Loucy (cell line): Measurements from ENCODE around the gene CES5A.

ENCODE experiments used
- H2AFZ ChIP-seq: fragments of 200-600 bp; sonication (generic); 2 replicates; pipeline ENCODE4 v1.6.0; 2016; ENCODE audit warnings: antibody characterized with exemption, mild to moderate bottlenecking, low read length, moderate library complexity
- H3F3A ChIP-seq: fragments of 200-600 bp; 2 replicates; pipeline ENCODE4 v1.6.0; 2016; ENCODE audit warnings: antibody characterized with exemption, low read depth, mild to moderate bottlenecking
- H3K27me3 ChIP-seq: fragments of 200-600 bp; sonication (generic); 2 replicates; pipeline ENCODE4 v1.6.1; 2014; ENCODE audit warnings: low read length, mild to moderate bottlenecking; ENCODE audit not compliant: insufficient read depth, poor library complexity, severe bottlenecking
- H3K36me3 ChIP-seq: fragments of 200-600 bp; sonication (generic); 2 replicates; pipeline ENCODE4 v1.6.1; 2016; ENCODE audit warnings: low read length; ENCODE audit not compliant: insufficient read depth
- H3K4me1 ChIP-seq: fragments of 200-600 bp; sonication (generic); 2 replicates; pipeline ENCODE4 v1.5.1; 2014; ENCODE audit warnings: low read length, mild to moderate bottlenecking; ENCODE audit not compliant: insufficient read depth, poor library complexity, severe bottlenecking
- H3K4me2 ChIP-seq: fragments of 200-600 bp; sonication (generic); 2 replicates; pipeline ENCODE4 v1.6.0; 2014; ENCODE audit warnings: antibody characterized with exemption, low read length, low read depth, mild to moderate bottlenecking; ENCODE audit not compliant: poor library complexity, severe bottlenecking
- H3K4me3 ChIP-seq: fragments of 200-600 bp; sonication (generic); 2 replicates; pipeline ENCODE4 v1.5.1; 2014; ENCODE audit warnings: low read length, mild to moderate bottlenecking, mixed read lengths; ENCODE audit not compliant: poor library complexity, severe bottlenecking
- H3K79me2 ChIP-seq: fragments of 200-600 bp; sonication (generic); 2 replicates; pipeline ENCODE4 v1.6.1; 2014; ENCODE audit warnings: low read length; ENCODE audit not compliant: insufficient read depth
- H3K9ac ChIP-seq: fragments of 200-600 bp; sonication (generic); 2 replicates; pipeline ENCODE4 v1.6.0; 2014; ENCODE audit warnings: mild to moderate bottlenecking, low read depth, low read length, moderate library complexity; ENCODE audit not compliant: poor library complexity, severe bottlenecking
- H3K9me2 ChIP-seq: fragments of 200-600 bp; sonication (generic); replicated peaks from 2 replicates; pipeline ENCODE4 v1.6.1; 2016; ENCODE audit warnings: low read depth, low read length, mixed read lengths
- H3K9me3 ChIP-seq: fragments of 200-600 bp; sonication (generic); 2 replicates; pipeline ENCODE4 v1.6.1; 2014; ENCODE audit warnings: mild to moderate bottlenecking, antibody characterized with exemption, low read length, low read depth; ENCODE audit not compliant: insufficient read depth
- H4K20me1 ChIP-seq: fragments of 200-600 bp; sonication (generic); 2 replicates; pipeline ENCODE4 v1.6.0; 2014; ENCODE audit warnings: antibody characterized with exemption, low read length, mild to moderate bottlenecking; ENCODE audit not compliant: insufficient read depth, poor library complexity, severe bottlenecking
- CTCF ChIP-seq: fragments of 200-600 bp; sonication (generic); conservative IDR thresholded peaks from 2 replicates; pipeline ENCODE4 v1.5.1; 2014; ENCODE audit warnings: mild to moderate bottlenecking, antibody characterized with exemption, low read length
- EZH2phosphoT487 ChIP-seq: fragments of 200-600 bp; IDR thresholded peaks from 2 replicates; pipeline ENCODE4 v1.6.1; 2018; ENCODE audit warnings: antibody characterized with exemption, mild to moderate bottlenecking, moderate library complexity, borderline replicate concordance

CES5A gene

GRCh38 chr16:55905651-55906050 lies 30.5 kb upstream of the CES5A start:
- H3K4me2 ChIP-seq = no peak overlapping the region
- H4K20me1 ChIP-seq = no peaks in the 10 kb centered on the region
- H3K9me3 ChIP-seq = no peaks in the 10 kb centered on the region; the same call in 1 of the 2 replicates
- no peaks in the 10 kb centered on the region for H3K4me1 ChIP-seq
- H2AFZ ChIP-seq = no peak overlapping the region
- H3K36me3 ChIP-seq = no peaks in the 10 kb centered on the region
- H3K27me3 ChIP-seq = no peaks in the 10 kb centered on the region
- no peaks in the 10 kb centered on the region for H3K9me2 ChIP-seq
- H3F3A ChIP-seq = no peaks in the 10 kb centered on the region
- no peak overlapping the region for H3K9ac ChIP-seq
- TF ChIP-seq CTCF = no peak
- no peak for TF ChIP-seq EZH2phosphoT487
- H3K4me3 ChIP-seq = no peak overlapping the region
- no peaks in the 10 kb centered on the region for H3K79me2 ChIP-seq

- H3K4me1 ChIP-seq = no peaks in the 10 kb centered on the region
- H3K27me3 ChIP-seq = no peaks in the 10 kb centered on the region
- H3K4me3 ChIP-seq = no peak overlapping the region
- no peaks in the 10 kb centered on the region; the same call in 1 of the 2 replicates for H3K9me3 ChIP-seq
- H3K79me2 ChIP-seq = no peaks in the 10 kb centered on the region
- no peak overlapping the region for H2AFZ ChIP-seq
- H3K9ac ChIP-seq = no peak overlapping the region
- H3K9me2 ChIP-seq = no peaks in the 10 kb centered on the region
- no peak overlapping the region for H3K4me2 ChIP-seq
- no peaks in the 10 kb centered on the region for H3F3A ChIP-seq
- no peaks in the 10 kb centered on the region for H3K36me3 ChIP-seq
- H4K20me1 ChIP-seq = no peaks in the 10 kb centered on the region
- TF ChIP-seq EZH2phosphoT487 (no peak), CTCF (no peak)
Measured at GRCh38 chr16:55901566-55902217, 26.5 kb upstream of the CES5A start.

GRCh38 chr16:55900616-55901393 lies 25.6 kb upstream of the CES5A start:
- H4K20me1 ChIP-seq = no peaks in the 10 kb centered on the region
- H3K27me3 ChIP-seq = no peaks in the 10 kb centered on the region
- no peak overlapping the region for H3K4me2 ChIP-seq
- no peaks in the 10 kb centered on the region for H3F3A ChIP-seq
- no peaks in the 10 kb centered on the region for H3K79me2 ChIP-seq
- H3K4me1 ChIP-seq = no peaks in the 10 kb centered on the region
- H2AFZ ChIP-seq = no peak overlapping the region
- H3K9me3 ChIP-seq = no peaks in the 10 kb centered on the region; the same call in 1 of the 2 replicates
- H3K9ac ChIP-seq = no peak overlapping the region
- H3K4me3 ChIP-seq = no peak overlapping the region
- H3K36me3 ChIP-seq = no peaks in the 10 kb centered on the region
- H3K9me2 ChIP-seq = no peaks in the 10 kb centered on the region
- no peak for TF ChIP-seq EZH2phosphoT487
- no peak for TF ChIP-seq CTCF
